ENCODE data around the gene TPRX1. TPM values are rescaled to one million over a fixed set of nuclear protein-coding genes. Genes with fewer than 3 reads are reported as not detected.
"Not testable (repeated sequence)": the region's sequence is repeated elsewhere in the genome, so short reads cannot be mapped to it uniquely, and the experiment has no call there.

TPRX1 gene, protein sequence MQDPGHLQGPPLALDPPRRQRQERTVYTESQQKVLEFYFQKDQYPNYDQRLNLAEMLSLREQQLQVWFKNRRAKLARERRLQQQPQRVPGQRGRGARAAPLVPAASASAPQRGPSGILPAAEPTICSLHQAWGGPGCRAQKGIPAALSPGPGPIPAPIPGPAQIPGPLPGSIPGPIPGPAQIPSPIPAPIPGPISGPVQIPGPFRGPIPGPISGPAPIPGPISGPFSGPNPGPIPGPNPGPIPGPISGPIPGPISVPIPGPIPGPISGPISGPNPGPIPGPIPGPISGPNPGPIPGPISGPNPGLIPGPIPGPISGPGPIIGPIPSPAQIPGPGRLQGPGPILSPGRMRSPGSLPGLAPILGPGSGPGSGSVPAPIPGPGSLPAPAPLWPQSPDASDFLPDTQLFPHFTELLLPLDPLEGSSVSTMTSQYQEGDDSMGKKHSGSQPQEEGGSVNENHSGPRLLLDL
- not detected for total RNA-seq

DNA sequence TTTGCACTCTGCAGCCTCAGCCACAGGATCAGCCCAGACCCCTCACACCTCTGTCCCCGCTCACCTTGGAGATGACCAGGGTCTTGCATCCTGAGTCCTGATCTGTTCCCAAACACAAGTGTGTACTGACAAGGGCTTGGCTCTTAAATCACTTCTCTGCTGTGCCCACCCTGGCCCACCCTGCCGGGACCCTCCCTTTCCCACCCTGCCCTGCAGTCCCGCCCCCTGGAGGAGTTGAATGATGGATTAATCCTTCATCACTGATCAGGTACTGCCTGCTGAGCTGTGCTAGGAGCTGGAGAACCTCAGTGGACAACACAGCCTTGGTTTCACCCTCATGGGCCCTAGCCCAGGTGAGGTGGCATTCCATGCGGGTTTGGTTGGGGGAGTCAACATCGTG is at the start of gene TPRX1:
Gene TPRX1 (minus strand): TSS at position 101 of the 400 bp plus-strand sequence. CDS start 12 bp downstream, at position 89.
- DNase-seq; H3K4me3 ChIP-seq; H3K36me3 ChIP-seq; H3K9me3 ChIP-seq; H3K27me3 ChIP-seq; H3K27ac ChIP-seq; intact Hi-C loops (cut with DNase I; ENCODE audit: low total_unique reads); H3K4me1 ChIP-seq: not testable (repeated sequence)

DNA sequence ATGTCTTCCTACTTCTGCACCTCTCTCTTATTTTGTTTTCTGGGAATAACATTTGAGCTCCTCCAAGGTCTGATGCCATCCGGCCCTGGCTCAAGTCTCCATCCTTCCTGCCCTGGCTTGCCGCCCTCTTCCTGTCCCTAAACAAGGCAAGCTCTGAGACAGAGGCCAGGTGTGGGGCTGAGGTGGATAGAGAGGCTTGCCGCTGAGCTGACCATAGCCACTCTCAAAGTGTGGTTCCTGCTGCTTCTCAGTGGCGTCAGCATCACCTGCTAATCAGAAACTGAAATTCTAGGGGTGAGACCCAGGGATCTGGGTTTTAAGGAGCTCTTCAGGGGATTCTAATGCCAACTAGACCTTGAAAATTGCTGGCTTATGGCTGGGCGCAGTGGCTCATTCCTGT is 48.7 kb upstream of the TPRX1 start:
- H3K27ac ChIP-seq = no peak overlapping the region
- intact Hi-C loops (cut with DNase I; ENCODE audit: low total_unique reads) = no loop called here
- no peak for TF ChIP-seq POLR2A (IDR thresholded peaks at IDR 0.05)
- TF ChIP-seq, protein P1, sequence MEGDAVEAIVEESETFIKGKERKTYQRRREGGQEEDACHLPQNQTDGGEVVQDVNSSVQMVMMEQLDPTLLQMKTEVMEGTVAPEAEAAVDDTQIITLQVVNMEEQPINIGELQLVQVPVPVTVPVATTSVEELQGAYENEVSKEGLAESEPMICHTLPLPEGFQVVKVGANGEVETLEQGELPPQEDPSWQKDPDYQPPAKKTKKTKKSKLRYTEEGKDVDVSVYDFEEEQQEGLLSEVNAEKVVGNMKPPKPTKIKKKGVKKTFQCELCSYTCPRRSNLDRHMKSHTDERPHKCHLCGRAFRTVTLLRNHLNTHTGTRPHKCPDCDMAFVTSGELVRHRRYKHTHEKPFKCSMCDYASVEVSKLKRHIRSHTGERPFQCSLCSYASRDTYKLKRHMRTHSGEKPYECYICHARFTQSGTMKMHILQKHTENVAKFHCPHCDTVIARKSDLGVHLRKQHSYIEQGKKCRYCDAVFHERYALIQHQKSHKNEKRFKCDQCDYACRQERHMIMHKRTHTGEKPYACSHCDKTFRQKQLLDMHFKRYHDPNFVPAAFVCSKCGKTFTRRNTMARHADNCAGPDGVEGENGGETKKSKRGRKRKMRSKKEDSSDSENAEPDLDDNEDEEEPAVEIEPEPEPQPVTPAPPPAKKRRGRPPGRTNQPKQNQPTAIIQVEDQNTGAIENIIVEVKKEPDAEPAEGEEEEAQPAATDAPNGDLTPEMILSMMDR (IDR thresholded peaks at IDR 0.05) = no peak
- H3K4me3 ChIP-seq = no peak overlapping the region
- H3K36me3 ChIP-seq = no peaks in the 10 kb centered on the region
- no peaks in the 10 kb centered on the region for H3K9me3 ChIP-seq
- no peak for DNase-seq
- H3K27me3 ChIP-seq = peaks cover 0 to 10% of the 10 kb centered on the region in 2 donors
- H3K4me1 ChIP-seq = no peaks in the 10 kb centered on the region

DNA sequence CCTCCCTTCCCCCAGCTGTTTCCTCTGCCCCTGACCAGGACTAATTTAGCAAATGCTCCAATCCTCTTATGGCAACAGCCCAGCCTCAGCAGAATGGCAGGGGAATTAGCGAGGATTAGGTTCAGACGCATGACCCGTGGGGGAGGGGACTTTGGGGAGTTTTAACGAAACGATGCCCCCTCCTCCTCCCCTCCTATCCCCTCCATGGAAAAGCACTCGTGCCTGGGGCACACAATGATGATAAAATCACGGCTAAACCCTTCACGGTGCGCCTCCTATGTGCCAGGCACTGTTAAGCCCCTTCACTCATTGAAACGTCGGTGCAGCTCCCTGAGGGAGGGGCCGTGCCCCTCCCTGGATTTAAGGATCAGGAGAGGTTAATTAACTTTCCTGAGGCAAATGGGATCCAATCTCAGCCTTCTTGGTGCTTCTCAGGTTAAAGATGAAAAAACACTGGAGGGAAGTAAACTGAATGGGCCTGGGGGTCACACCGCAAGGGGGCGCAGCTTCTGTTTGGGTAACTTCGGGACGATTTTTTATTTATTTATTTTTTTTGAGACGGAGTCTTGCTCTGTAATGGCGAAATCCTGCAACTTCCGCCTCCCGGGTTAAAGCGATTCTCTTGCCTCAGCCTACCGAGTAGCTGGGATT is 44.6 kb upstream of the TPRX1 start:
- Histone ChIP-seq H3K27ac (no peak overlapping the region), H3K27me3 (peaks cover 0 to 16% of the 10 kb centered on the region in 2 donors), H3K9me3 (no peaks in the 10 kb centered on the region), H3K36me3 (no peaks in the 10 kb centered on the region), H3K4me1 (no peaks in the 10 kb centered on the region), H3K4me3 (no peak overlapping the region)
- intact Hi-C loops (cut with DNase I; ENCODE audit: low total_unique reads) = no loop called here
- no peak for DNase-seq
- TF ChIP-seq POLR2A (IDR thresholded peaks at IDR 0.05) = no peak
- TF ChIP-seq, protein P1 (IDR thresholded peaks at IDR 0.05) = peak in 1 of 4 experiments; percentile 2

DNA sequence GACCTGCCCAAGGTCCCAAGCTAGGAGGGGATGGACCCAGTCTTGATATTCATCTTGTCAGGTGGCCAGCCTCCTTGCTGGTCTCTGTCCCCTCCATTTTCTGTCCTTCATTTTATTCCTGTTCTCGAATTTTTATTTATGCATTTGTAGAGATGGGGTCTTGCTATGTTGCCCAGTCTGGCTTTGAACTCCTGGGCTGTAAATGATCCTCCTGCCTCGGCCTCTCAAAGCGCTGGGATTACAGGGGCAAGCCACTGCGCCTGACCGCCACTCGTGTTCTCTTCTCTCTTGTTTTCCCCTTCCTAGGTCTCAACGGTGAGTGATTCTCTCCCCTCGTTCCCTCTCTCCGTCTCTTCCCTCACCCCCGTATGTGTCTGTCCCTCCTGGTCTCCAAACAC is 44.1 kb upstream of the TPRX1 start:
- Histone ChIP-seq H3K27ac (no peak overlapping the region), H3K4me1 (no peaks in the 10 kb centered on the region), H3K4me3 (no peak overlapping the region), H3K36me3 (no peaks in the 10 kb centered on the region), H3K27me3 (peaks cover 0 to 16% of the 10 kb centered on the region in 2 donors), H3K9me3 (no peaks in the 10 kb centered on the region)
- DNase-seq = no peak
- intact Hi-C loops (cut with DNase I; ENCODE audit: low total_unique reads) = no loop called here
- no peak for TF ChIP-seq POLR2A (IDR thresholded peaks at IDR 0.05)
- TF ChIP-seq, protein P1 (IDR thresholded peaks at IDR 0.05) = no peak

DNA sequence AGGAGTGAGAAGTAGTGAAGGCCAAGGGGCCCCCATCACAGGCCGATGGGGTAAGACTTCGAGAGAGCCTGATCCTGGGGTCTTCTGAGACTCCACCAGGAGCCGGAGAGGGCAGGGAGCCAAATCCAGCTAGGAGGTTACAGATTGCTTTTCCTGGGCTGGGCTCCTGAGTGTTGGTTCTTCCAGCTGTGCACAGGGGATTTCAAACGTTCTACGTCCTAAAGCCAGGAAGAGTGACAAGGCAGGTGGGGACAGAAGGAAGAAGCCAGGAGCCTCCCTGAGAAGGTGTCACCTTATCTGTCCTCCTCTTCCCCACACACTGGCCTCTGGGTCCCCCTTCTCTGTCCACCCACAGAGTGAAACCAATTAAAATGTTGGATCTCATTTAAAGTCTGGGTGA is 38.6 kb upstream of the TPRX1 start:
- Histone ChIP-seq H3K4me1 (no peaks in the 10 kb centered on the region), H3K36me3 (no peaks in the 10 kb centered on the region), H3K27me3 (peaks cover 0 to 5% of the 10 kb centered on the region in 2 donors), H3K9me3 (no peaks in the 10 kb centered on the region), H3K4me3 (no peak overlapping the region), H3K27ac (no peak overlapping the region)
- no peak for DNase-seq
- intact Hi-C loops (cut with DNase I; ENCODE audit: low total_unique reads) = no loop called here
- TF ChIP-seq, protein P1 (IDR thresholded peaks at IDR 0.05) = no peak
- TF ChIP-seq POLR2A (IDR thresholded peaks at IDR 0.05) = no peak

All from uterus (tissue), 4 donors.